ENCODE measurements around the gene MPEG1. TPM values are rescaled to one million over a fixed set of nuclear protein-coding genes. Genes with fewer than 3 reads are reported as not detected.
A peak's percentile ranks its signal among the peaks of the same experiment; 100 is the strongest.

Gene MPEG1, protein sequence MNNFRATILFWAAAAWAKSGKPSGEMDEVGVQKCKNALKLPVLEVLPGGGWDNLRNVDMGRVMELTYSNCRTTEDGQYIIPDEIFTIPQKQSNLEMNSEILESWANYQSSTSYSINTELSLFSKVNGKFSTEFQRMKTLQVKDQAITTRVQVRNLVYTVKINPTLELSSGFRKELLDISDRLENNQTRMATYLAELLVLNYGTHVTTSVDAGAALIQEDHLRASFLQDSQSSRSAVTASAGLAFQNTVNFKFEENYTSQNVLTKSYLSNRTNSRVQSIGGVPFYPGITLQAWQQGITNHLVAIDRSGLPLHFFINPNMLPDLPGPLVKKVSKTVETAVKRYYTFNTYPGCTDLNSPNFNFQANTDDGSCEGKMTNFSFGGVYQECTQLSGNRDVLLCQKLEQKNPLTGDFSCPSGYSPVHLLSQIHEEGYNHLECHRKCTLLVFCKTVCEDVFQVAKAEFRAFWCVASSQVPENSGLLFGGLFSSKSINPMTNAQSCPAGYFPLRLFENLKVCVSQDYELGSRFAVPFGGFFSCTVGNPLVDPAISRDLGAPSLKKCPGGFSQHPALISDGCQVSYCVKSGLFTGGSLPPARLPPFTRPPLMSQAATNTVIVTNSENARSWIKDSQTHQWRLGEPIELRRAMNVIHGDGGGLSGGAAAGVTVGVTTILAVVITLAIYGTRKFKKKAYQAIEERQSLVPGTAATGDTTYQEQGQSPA
- not detected in 2 replicates for total RNA-seq (2014; rRNA removed; shearing (Covaris generic))

DNA sequence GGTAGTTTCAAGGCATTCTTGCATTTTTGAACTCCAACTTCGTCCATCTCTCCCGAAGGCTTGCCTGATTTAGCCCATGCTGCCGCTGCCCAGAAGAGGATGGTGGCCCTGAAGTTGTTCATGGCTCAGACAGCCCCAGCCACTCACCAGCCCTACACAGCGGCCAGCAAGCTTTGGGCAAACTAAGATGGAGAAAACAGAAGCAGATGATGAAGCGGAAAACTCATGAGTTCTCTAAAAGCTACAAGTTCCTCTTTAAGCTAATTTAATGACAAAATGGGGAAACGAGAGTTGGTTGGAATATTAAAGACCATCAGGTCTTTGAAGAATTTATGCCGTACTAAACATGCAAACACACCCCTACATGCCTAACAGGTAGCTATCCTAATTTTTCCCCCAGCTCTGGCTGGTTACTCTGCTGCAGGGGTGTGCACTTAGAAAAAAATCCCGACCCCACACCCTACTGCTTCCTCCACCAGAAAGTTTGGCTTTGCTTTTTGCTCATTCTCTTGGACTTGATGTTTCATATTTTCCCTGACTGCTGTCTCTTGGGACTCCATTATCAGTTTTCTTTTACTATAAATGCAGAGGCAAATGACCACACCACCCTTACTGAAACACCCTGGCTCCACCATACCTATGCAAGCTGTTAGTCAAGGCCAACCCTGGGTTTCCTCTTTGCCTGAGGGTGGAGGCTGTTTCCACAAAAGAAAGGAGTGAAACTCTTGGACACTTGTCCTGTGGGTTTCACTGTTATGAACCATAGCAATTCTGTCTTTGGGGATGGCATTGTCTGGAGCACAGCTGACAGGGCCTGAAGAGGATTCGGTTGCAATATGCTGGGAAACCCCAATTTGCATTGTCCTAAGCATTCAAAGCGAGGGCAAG is at the start of gene MPEG1:
MPEG1 (minus strand) TSS at position 184 of the 888 bp plus-strand sequence; CDS start at position 122, 62 bp downstream.
- DNase-seq (ENCODE audit: low spot score) = no peak

DNA sequence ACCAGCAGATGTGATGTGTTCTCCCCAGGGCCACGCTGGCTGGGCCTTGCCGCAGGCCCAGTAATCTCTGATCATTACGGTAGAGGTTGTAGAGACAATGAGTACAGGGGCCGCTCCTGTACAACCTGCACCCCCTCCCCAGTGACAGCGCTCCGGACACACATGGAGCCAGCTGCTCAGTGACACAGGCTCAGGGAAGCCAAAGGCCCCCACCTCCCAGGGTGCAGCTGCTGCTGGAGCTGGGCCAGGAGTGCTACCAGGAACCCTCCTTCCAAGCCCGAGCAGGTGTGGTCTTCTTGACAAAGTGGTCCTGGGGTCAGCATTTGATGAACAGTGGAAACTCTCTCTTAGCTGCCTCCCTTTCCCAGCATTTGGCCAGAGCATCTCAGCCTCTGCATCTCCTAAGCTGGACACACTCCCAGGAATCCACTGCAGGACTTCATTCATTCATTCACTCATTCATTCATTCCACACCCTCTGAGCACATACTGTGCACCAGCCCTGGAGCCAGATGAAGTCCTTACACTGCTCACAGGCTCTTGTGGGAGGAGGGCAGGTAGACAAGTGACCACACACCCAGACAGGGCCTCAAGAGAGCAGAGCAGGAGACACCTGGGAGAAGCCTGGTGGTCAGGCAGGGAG is 49.6 kb upstream of the MPEG1 start:
- no peak for DNase-seq (ENCODE audit: low spot score)

DNA sequence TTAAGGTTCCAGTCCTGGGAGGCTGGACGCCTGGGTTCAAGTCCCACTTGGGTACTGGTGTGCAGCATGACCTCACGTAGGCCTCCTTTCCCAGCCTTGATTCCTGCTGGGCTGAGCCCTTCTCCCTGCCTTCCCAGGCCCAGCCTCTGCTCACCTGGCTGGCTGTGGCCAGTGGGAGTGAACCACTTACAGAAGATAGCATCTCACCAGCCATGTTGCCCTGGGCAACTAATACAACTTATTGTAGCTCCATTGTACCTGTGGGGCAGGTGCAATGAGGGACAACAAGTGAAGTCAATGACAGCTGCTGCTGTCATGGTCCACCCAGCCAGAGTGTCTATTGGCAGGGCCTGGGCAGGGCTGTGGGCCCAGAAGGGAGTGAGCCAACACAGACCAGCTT is 48.4 kb upstream of the MPEG1 start:
- DNase-seq (ENCODE audit: low spot score) = no peak

DNA sequence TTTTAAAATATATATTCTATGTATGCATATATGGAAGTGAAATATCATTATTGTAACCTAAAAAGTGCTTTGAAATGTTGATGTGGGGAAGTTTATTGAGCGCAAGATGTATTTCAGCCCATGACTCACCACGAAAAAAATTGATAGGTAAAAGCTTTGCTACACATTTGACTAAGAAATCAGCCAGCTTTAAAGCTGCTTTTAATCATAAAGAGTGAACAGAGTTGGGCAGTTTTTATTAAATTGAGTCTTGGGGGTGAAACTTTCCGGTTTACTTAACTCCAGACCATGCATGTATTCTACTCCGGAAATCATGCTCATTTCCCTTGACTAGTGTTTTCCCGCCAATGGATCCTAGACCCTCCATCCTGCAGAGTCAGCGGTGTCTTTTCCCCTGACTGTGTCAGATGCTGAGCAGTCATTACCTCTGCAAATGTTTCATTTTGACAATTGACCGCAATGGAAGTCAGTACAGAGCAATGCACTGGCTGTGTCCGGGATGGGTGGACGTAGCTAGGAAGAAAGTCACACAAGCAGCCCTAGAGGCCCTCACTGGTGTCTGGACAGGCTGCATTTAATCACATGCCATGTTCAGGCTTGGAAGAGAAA is 47.2 kb upstream of the MPEG1 start:
- DNase-seq (ENCODE audit: low spot score) = no peak

DNA sequence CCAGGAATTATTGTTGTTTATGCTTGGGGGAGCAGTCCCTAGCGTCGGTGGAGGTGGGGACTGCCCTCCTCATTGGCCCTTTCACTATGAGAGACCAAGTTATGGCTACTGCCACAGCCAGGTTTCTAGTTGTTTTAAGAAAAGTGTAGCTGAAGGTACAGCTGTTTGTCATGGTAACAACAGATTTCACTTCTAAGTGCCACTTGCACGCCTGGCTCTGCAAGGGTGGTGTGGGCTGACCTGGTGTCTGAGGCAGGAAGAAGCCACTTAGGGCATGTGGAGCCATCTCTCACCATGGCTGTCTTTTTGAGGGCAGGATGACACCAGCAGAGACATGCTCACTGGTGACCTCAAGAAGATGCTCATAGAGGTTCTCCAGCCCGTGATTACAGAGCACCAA is 46.3 kb upstream of the MPEG1 start:
- no peak for DNase-seq (ENCODE audit: low spot score)

DNA sequence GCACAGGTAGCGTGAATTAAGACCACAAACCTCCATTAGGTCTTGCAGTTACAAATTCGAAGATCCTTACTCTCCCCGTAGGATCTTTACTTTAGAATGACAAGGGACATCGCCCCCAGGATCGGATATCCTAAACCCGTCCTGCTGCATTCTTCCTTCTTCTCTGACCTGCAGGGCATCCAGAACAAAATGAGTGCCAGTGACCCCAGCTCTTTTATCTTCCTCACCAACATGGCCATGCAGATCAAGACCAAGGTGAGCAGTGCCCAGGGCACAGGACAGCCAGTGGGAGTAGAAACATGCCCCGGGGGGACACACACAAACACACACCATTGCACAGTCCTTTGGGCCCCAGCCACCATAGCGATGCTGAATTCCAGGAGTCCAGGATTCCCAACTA is 42.6 kb upstream of the MPEG1 start:
- no peak for DNase-seq (ENCODE audit: low spot score)

DNA sequence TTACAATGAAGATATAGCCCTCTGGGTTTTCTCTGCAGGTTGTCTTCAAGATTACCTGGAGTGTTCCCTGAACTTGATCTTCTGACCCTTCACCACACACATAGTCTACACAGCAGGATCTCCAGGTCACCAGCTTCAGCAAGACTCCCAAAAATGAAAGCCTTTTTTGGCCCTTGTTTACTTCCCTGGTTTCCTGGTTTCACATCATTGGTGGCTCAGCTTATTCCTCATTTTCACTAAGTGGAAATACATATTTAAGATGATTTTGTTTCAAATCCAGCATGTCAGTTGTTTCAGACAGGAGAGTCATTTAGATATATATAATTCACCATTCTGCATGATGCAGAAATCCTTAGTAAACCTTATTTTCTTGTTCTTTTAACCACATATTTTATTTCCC is 41.6 kb upstream of the MPEG1 start:
- DNase-seq (ENCODE audit: low spot score) = no peak

DNA sequence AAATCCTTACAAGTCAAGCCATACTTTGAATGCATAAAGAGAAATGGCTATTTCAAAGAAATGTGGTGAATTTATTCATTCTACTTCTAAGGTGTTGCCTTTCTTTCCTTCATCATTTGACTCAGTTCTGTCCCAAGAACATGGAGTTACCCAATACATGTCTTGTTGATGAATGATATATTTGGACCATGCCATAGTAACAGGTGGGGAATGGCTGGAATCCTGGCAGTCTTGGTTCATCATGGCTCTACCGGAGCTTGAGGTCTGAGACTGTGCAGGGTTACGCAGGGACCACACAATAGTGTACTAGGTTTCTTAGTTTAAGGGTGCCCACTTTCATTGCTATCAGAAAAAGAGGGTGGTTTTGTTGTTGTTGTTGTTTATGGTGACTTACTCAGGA is 40.3 kb upstream of the MPEG1 start:
- no peak for DNase-seq (ENCODE audit: low spot score)

DNA sequence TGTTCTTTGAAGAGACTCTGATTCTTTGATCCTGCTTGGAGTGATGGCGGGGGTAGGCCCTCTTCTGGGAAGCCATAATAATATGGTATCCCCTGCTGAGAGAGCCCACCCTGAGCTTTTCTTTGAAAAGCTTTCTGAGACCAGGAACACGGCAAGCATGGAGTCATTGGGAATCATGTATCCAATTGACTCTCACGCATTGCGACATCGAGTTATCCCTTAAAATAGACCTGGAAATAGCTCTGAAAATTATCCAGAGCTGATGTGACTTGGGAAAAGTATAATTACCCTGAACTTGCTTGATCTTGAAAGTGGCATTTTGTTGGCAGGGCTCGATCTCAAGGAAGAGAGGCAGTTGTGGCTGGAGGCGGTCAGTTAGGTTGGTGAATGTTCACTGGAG is 36.8 kb upstream of the MPEG1 start:
- no peak for DNase-seq (ENCODE audit: low spot score)

DNA sequence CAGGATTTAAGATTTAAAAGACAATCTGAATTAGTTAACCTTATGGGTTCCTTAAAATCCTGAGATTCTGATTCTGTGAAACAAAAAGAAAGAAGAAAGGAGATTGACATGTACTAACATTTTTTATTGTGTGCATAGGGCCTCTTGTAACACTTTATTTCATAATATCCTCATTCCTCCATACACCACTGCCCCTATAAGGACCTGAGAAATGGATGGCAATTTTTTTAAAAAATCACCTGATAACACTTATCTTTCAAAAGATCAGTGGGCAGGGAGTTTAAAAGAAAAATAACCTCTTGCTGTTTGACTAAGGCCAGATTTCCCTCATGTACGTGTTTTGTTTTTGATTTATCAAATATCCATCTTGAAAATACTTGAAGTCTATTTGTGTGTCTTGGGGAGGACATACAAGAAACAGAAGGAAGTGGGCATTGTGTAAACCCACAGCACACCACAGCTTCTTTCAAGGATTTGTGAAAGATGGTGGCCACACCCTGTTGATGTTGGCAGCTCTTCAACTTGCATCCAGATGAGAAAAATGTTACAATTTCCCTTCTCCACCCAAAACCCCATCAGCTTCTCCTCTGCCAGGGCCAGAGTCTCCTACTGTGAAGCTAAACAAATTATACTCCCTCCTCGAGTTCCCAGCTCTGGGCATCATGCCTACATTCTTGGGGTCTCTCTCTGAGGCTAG is 35.0 kb upstream of the MPEG1 start:
- peak; percentile 68 for DNase-seq (ENCODE audit: low spot score)

DNA sequence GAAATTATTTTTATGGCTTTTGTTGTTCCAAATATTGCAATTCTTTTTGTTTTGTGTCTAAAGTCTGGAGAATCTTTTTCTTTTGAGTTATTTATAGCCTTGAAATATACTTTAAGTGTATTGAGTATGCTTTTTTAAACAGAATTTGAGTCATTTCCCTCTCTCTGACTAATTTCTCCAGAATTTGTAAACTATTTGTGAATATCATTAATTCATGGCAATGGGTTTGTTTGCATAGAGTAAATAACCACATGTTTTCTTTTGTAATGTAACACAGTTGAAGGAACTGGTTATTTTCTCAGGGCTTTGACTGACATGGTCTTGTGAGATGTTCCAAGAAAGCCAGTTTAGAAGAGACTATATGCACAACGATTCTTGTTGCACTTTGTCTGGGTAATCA is 30.9 kb upstream of the MPEG1 start:
- DNase-seq (ENCODE audit: low spot score) = no peak

DNA sequence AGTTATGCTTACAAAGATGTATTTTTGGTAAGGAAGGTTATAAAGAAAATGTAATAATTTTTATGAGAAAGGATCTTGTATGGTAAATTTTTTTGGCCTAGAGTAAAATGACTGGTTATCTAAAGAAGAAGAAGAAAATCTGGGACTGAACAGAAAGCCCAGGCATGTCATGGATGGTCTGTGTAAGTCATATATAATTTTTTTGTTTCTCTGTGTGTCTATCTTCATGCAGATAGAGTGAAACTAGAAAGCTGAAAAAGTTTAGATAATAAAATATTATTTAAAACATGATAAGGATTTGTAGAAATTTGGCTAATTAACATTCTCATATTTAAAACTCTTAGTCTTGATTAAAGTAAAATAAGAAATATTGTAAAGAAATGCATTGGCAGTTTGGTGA is 27.6 kb upstream of the MPEG1 start:
- DNase-seq (ENCODE audit: low spot score) = no peak

DNA sequence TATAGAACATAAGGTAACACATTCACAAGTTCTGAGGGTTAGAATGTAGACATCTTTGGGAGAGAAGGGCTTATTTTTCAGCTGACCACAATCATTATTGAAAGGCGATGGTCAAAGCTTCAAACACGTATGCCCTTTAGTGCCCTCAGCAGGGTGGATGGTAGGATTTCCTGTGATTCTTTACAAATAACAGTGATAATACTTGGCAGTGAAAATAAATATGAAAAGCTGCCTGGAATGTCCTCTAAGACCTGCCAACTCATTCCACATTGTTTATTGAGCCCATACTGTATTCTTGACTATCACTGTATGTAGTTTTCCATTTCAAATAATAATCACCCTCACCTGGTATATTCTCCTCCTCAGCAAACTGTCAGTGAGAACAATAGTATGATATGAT is 13.7 kb upstream of the MPEG1 start:
- DNase-seq (ENCODE audit: low spot score) = no peak

DNA sequence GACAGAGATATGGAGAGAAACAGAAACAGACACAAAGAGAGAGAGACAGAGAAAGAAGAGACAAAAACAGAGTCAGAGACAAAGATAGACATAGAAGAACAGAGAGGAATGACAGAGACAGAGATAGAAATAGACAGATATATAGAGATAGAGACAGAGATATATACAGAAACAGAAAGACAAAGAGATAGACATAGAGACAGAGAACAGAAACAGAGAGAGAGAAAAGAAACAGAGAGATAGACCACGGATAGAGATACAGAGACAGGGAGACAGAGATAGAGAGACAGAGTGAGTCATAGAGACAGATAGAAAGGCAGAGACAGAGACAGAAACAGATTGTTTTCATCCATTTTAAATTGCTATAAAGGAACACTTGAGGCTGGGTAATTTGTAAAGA is 12.3 kb upstream of the MPEG1 start:
- DNase-seq (ENCODE audit: low spot score) = no peak

DNA sequence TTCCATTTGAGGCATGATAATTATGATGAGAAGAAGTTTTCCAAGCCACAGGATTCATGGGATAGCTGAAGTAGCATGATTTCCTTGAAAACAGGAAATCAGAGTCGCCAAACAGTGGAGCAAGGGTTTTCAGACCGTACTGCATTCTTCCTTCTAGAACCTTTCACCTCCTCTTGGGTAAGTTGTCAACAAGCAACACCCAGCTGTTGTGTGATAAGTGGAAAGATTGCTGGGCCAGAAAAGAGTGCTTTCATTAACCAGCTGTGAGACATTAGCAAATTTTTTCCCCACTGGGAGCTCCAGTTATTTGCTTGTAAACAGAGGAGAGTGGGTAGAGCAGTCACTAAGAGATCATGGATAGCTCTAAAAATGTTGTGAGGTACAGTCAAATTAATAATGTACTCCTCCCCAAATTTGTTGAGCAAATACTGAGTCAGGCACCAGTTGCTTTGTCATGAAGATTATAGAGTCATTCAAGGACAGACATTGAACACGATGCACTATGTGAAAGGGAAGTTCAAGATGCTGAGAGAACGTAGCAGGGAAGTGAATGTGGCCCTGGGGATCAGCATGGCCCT is 11.7 kb upstream of the MPEG1 start:
- DNase-seq (ENCODE audit: low spot score) = no peak

DNA sequence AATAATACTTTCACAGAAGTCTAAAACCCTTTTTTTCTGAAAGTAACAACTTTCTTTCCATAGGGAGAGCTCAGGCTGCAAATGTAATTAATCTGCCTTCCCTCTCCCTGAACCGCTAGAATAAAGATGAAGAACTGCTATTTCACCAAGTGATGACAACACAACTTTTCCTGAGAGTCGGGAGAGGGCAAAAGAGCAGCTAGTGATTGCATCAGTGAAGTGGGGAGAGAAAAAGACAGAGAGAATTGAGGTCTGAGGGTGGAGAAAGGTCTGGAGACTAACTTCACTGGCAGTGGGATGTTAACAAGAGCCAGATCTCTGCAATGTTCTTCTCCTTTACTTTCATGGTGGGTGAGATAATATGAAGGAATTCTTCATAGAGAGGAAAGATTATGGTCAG is 10.9 kb upstream of the MPEG1 start:
- no peak for DNase-seq (ENCODE audit: low spot score)

DNA sequence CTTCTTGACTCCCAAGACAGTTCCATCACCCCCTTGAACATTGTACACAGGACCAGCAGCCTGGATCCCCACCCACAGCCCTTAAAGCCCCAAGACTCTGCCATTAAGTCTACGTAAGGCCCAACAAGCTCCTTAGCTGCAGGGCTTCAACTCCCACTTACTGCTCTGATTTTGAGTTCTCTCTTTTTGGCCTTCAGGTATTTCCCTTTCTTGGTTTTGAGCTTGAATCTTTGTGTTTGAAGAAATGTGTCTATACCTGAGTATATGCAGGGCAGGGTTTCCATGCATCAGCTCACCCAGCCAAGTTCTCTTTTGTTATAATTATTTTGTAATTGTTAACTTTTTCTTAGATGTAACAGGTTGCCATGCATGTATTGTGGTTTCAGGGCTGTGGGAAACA is 10.4 kb upstream of the MPEG1 start:
- DNase-seq (ENCODE audit: low spot score) = no peak

DNA sequence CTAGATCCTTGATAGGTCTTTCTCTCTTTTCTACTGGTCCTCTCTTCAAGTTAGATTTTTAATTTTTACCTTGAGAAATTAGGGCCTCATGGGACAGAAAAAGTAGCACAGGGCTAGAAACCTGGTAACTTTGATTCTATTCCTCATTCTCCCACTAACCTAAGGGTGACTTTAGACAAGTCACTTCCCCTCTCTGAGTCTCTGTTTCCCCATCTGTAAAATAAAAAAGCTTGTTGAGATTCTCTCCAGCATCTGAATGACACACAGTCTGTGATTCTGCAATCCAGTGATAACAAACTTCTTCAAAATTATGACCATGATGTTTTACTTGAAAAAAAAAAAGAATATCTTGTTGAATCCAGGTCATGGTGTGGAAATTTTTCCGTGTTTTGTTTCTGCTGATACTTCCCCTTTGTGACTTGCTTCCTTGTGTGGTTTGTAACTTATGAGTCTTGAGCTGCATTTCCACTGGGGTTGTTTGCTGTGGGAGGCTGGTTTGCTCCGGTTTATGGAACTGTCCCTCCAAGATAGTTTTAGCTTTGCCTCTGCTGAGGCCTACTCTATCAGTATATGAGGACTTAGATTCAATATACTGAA is 9.8 kb upstream of the MPEG1 start:
- DNase-seq (ENCODE audit: low spot score) = no peak

DNA sequence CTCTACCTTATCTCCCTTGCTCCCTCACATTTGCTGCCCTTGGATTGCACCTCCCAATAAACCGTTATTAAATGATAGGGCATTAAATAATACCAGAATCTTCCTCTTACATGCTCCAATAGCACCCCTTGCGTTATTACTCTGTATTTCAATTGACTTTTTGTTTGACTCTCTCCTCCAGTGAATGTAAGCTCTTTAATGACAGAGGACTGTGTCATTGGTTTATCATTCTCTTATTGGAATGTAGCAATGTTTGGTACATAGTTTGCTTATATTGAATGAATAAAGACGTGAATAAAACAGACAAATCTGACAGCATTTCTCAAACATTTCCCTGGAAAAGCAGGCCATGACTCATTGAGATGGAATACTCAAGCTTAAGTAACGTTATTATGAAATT is 8.7 kb upstream of the MPEG1 start:
- DNase-seq (ENCODE audit: low spot score) = no peak

DNA sequence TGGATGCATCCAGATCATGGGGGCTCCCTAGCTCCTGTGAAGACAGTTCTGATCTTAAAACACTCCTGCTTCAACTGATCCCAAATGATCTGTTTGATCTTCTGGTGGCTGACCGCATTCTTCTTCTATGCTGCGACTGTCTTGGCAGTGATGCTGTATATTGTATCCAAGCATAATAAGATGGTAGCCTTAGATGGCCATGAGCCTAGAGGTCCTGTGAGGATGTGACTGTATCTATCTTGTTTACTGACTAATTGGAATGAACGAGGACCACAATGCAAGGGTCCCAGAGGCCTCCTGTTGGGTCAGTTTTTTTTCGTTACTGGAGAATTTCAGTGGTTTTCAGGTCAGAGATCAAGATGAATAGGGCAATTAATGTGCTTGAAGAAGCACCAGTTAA is 7.1 kb upstream of the MPEG1 start:
- no peak for DNase-seq (ENCODE audit: low spot score)
